Prostate gland (tissue), 2 donors: Measurements from ENCODE around the gene MPHOSPH10.

Experiments
- CTCF ChIP-seq, 4 experiments: fragments of 200-600 bp in 2 of 4; fragments of 450-650 bp in 2 of 4; sonication (generic) in 2 of 4; IDR thresholded peaks; 1 replicate in 3 of 4; 2 replicates in 1 of 4; pipeline ENCODE4 v1.5.1; 2016 to 2019; ENCODE audit warnings: antibody characterized with exemption in 4 of 4, mild to moderate bottlenecking in 2 of 4, moderate library complexity in 2 of 4
- POLR2A ChIP-seq: fragments of 450-650 bp; IDR thresholded peaks from one replicate; pipeline ENCODE4 v1.6.1; 2016; ENCODE audit warnings: antibody characterized with exemption, mild to moderate bottlenecking
- POLR2AphosphoS5 ChIP-seq: sonication (generic); formaldehyde crosslinking; IDR thresholded peaks from one replicate; pipeline ENCODE4 v1.6.1; 2017; ENCODE audit warnings: antibody characterized with exemption

- no peak for TF ChIP-seq CTCF (IDR thresholded peaks at IDR 0.05)
- no peak for TF ChIP-seq POLR2AphosphoS5
- no peak for TF ChIP-seq POLR2A
Observed at GRCh38 chr2:71155846-71156245, 25.4 kb downstream of the MPHOSPH10 start.
